Measurements from ENCODE around the gene NPAS3.
A peak's percentile ranks its signal among the peaks of the same experiment; 100 is the strongest.

Gene NPAS3

GRCh38 chr14:33165144-33165925, 226.7 kb downstream of the NPAS3 start:
- DNase-seq: no peak
- TF ChIP-seq POLR2A (IDR thresholded peaks at IDR 0.05; ENCODE audit: low read length): no peak
- TF ChIP-seq GATA1 (IDR thresholded peaks at IDR 0.05; ENCODE audit: low read depth, low read length): no peak

GRCh38 chr14:33165926-33166289, 227.2 kb downstream of the NPAS3 start:
- DNase-seq: no peak
- TF ChIP-seq POLR2A (IDR thresholded peaks at IDR 0.05; ENCODE audit: low read length): no peak
- TF ChIP-seq GATA1 (IDR thresholded peaks at IDR 0.05; ENCODE audit: low read depth, low read length): no peak

GRCh38 chr14:33175951-33176350, 237.3 kb downstream of the NPAS3 start:
- TF ChIP-seq GATA1 (IDR thresholded peaks at IDR 0.05; ENCODE audit: low read depth, low read length): no peak
- no peak for TF ChIP-seq POLR2A (IDR thresholded peaks at IDR 0.05; ENCODE audit: low read length)
- DNase-seq: no peak

- no peak for TF ChIP-seq GATA1 (IDR thresholded peaks at IDR 0.05; ENCODE audit: low read depth, low read length)
- no peak for TF ChIP-seq POLR2A (IDR thresholded peaks at IDR 0.05; ENCODE audit: low read length)
- no peak for DNase-seq
Measured at GRCh38 chr14:33184587-33184986, 245.9 kb downstream of the NPAS3 start.

- TF ChIP-seq GATA1 (IDR thresholded peaks at IDR 0.05; ENCODE audit: low read depth, low read length): no peak
- TF ChIP-seq POLR2A (IDR thresholded peaks at IDR 0.05; ENCODE audit: low read length): no peak
- DNase-seq: no peak
Measured at GRCh38 chr14:33186656-33187055, 248.0 kb downstream of the NPAS3 start.

- no peak for DNase-seq
- TF ChIP-seq POLR2A (IDR thresholded peaks at IDR 0.05; ENCODE audit: low read length): no peak
- no peak for TF ChIP-seq GATA1 (IDR thresholded peaks at IDR 0.05; ENCODE audit: low read depth, low read length)
Measured at GRCh38 chr14:33188880-33189279, 250.2 kb downstream of the NPAS3 start.

GRCh38 chr14:33191855-33192254, 253.2 kb downstream of the NPAS3 start:
- TF ChIP-seq POLR2A (IDR thresholded peaks at IDR 0.05; ENCODE audit: low read length) (no peak), GATA1 (IDR thresholded peaks at IDR 0.05; ENCODE audit: low read depth, low read length) (no peak)
- DNase-seq: no peak

DNA sequence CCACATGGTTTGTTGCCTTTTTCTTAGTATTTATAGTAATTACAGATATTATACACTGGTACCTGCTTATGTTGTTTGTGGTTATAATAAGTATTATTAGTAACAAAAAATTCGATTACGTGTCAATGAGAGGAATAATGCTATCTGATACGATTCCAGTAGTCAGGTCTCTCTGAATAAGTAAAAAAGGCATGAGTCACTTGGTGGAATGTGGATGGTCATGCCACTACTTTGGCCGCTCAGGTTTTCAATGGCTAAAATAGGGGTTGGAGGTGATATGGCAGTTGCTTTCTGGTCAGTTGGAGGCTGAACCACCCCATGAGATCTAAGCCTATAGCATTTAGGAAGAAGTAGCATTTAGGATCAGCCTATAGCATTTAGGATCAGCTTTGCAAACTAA, 255.9 kb downstream of the NPAS3 start:
- DNase-seq: no peak
- TF ChIP-seq POLR2A (IDR thresholded peaks at IDR 0.05; ENCODE audit: low read length): no peak
- TF ChIP-seq GATA1 (IDR thresholded peaks at IDR 0.05; ENCODE audit: low read depth, low read length): no peak

- TF ChIP-seq GATA1 (IDR thresholded peaks at IDR 0.05; ENCODE audit: low read depth, low read length) (no peak), POLR2A (IDR thresholded peaks at IDR 0.05; ENCODE audit: low read length) (no peak)
- no peak for DNase-seq
Measured at GRCh38 chr14:33198684-33199083, 260.0 kb downstream of the NPAS3 start.

GRCh38 chr14:33201116-33201515, 262.4 kb downstream of the NPAS3 start:
- DNase-seq: no peak
- TF ChIP-seq GATA1 (IDR thresholded peaks at IDR 0.05; ENCODE audit: low read depth, low read length) (no peak), POLR2A (IDR thresholded peaks at IDR 0.05; ENCODE audit: low read length) (no peak)

DNA sequence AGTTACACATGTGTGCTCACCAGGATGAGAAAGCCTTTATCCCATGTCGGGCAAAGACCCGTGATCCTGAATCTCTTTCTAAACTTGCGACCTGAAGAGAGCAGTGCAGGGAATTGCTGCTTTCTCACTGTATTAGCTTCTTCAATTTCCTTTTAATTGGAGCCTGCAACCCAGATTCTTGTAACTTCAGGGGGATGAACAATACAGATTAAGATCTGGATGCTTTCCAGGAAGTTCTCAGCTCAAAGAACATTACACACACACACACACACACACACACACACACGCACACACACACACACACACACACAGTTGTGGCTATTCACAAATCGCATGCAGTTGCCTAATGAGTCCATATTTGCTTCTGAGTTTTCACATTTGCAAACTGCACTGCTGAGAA, 268.3 kb downstream of the NPAS3 start:
- no peak for TF ChIP-seq POLR2A (IDR thresholded peaks at IDR 0.05; ENCODE audit: low read length)
- TF ChIP-seq GATA1 (IDR thresholded peaks at IDR 0.05; ENCODE audit: low read depth, low read length): no peak

DNA sequence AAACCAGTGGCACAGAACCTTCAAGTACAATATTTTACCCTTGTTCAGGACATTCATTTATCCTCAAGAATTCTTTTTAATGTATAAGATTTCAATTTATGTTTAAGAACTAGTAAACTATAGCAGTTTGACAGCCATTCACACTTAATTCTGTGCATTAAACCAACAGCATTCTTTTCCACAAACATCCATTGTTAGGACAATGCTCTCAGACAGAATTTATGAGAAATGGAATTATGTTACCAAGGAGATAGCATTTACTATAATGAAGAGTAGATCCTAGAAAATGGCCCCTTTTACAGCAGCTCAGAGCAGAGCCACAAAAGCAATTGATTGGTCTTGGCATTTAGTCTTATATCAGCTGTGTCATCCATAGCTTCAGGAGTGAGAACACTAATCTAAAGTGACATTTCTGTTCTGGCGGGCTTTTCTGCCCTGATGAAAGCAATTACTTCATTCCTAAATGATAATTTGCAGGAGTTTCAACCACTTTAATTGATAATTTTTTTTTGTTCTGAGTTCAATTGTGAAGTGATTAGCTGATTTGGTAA, 268.9 kb downstream of the NPAS3 start:
- DNase-seq: no peak
- TF ChIP-seq POLR2A (IDR thresholded peaks at IDR 0.05; ENCODE audit: low read length) (no peak), GATA1 (IDR thresholded peaks at IDR 0.05; ENCODE audit: low read depth, low read length) (no peak)

More for the DNA sequence above, 268.3 kb downstream of the NPAS3 start:
- DNase-seq: no peak

- DNase-seq: peak; percentile 0 to 1
- TF ChIP-seq GATA1 (IDR thresholded peaks at IDR 0.05; ENCODE audit: low read depth, low read length) (no peak), POLR2A (IDR thresholded peaks at IDR 0.05; ENCODE audit: low read length) (no peak)
Measured at GRCh38 chr14:33210311-33210710, 271.6 kb downstream of the NPAS3 start.

DNA sequence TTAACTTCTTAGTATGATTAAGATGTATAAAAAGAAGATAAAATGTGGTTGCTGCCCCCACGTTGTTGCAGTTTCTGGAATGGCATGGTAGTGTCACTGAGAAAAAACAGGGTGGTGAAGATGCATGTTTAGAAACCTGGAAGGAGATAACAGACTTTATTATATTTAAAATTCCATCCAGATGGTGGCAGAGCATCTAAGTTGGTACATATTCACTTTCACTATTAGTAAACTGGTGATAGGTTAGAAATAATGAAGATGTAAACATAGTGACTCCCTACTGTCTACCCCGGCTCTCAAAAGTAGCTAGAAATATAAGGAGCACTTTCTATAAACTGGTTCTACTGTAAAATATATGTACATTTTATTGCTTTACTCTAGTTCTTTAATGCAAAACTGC, 279.3 kb downstream of the NPAS3 start:
- DNase-seq: no peak
- TF ChIP-seq POLR2A (IDR thresholded peaks at IDR 0.05; ENCODE audit: low read length): no peak
- no peak for TF ChIP-seq GATA1 (IDR thresholded peaks at IDR 0.05; ENCODE audit: low read depth, low read length)

DNA sequence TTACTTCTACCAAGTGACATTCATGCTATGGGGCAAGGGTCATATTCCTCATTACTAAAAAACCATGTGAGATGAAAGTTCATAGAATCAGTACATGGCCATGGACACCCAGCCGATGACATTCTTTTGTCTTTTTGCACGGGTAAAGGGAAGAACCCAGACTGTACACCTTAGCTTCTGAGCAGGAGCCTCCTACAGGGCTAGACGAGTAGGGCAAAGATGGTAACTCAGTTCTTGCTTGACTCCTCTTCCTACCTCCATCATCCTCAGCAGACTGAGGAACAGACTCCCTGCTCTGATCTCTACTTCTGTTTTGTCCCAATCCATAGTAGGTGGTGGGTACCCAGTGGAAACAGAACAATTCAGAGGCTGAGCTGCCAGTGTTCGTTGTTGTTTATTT, 281.3 kb downstream of the NPAS3 start:
- DNase-seq: no peak
- no peak for TF ChIP-seq GATA1 (IDR thresholded peaks at IDR 0.05; ENCODE audit: low read depth, low read length)
- no peak for TF ChIP-seq POLR2A (IDR thresholded peaks at IDR 0.05; ENCODE audit: low read length)

Measured in erythroblast (primary cell).